IPS-NIHi7 (cell line): ENCODE measurements around the gene AFAP1L2.

ENCODE experiments used
- DNase-seq: peaks from one replicate; pipeline ENCODE4 v3.0.0; 2012; ENCODE audit warnings: mixed read lengths; ENCODE audit errors: extremely low spot score

AFAP1L2 gene

DNA sequence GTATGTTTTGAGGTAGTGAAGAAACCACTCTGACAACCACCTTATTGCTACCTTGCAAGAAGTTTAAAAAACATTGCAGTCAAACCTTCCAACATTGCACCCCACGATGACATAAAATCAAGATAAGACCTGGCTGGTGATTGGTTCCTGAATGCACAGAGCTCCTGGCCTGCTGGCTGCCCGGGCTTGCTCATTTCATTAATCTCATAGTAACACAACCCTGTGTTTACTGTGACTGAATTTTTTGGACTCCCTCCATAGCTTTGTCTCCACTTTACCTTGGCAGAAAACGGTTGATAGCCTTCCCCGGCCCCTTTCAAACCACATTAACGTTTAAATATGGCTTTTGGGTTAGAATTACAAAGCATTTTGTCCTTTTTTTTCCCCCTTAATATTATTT lies 137.8 kb downstream of the AFAP1L2 start:
- no peak for DNase-seq

DNA sequence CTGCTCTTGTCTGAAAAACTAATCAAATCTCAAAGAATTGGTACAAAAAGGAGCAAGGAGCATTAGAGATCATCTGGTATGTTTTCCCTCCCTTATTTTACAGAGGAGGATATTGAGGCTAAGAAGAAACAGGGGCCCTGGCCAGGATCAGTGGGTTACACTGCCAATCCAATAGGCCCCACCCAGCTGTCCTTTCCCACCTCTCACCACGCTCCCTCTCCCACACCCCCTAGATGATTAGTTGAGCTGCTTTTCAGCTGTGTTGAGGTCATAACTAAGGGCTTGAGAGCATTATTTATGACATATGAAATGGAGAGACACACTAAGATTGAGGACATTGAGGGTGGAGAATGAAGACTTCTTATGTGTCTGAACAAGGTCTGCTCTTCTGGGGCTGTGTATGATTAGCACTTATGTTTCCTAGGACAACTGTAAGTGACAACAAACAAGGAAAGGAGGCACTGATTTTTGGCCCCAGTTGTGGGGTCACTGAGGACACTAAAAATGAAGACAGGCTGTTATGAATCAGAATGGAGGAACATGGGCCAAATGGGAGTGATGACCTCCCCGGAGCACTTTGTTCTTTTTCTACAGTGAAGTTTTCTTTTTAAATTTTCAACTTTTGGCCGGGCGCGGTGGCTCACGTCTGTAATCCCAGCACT lies 138.8 kb downstream of the AFAP1L2 start:
- no peak for DNase-seq

DNA sequence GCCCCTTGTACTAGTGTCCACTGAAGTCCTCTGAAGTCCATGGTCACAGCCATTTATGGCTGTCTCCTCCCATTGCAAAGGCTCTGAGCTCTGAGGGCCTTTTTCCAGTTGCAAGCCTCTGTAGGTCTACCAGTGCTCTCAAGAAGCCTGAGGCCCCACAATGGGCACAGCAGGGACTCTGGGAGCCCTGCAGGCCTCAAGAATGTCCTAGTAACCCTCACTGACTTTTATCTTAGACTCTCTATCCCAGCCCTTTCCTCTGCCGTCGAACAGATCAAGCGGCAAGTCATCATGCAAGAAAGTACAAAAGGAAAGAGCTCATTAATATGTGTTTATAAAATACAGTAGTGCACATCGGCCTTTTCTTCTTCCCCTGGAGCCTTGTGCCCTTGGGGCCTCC lies 141.8 kb downstream of the AFAP1L2 start:
- peak; percentile 45 for DNase-seq

DNA sequence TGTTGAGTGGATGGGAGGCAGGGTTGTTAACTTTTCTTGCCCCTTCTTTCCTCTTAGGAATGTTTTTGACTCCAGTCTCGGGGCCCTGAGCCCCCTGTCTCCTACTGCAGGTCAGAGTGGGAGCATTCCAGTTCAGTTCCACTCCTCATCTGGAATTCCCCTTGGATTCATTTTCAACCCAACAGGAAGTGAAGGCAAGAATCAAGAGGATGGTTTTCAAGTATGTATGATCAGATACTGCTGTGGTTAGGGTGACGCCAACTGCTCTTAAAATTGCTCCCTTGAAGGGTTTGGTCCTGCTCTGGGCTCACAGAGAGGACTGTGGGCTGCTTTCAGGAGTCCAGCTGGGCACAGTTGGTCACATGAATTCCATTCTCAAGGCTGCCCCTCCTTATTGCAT lies 143.2 kb downstream of the AFAP1L2 start:
- DNase-seq: no peak

DNA sequence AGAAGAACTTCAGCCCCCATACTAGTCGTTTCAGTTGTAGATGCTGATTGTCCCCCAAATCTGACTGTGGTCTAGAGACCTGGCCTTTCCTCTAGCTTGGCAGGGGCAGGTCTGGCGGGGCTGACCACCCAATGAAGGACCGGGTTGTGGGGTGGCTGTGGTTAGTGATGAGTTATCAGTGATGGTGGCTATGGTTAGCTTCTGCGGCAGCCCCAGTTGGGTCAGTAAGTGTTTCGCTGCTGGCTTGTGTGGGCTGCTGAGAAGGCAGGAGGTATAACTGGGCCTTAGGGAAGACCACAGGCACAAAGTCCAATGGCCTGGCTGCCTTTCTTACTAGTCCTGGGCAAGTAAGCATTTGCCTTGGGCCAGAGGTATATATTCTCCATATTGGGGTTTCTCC lies 143.9 kb downstream of the AFAP1L2 start:
- DNase-seq: no peak

DNA sequence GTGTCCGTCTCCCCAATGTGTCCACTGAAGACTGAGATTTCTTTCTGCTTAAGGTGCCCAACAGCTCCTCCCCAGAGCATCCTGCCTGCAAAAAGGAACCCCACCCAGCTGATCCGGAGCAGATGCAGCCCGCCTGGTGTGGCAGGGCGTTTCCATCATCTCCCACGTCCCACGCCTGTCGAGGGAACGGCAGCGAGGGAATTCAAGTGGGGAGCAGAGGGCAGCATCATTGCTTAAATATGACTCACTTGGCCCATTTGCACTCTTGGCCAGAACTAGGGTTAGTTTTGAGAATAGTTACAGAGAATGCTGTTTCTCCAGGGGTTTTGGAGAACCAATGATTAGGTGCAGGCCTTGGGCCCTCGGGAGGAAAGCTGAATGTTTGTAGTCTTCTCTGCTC lies 144.5 kb downstream of the AFAP1L2 start:
- DNase-seq: no peak

DNA sequence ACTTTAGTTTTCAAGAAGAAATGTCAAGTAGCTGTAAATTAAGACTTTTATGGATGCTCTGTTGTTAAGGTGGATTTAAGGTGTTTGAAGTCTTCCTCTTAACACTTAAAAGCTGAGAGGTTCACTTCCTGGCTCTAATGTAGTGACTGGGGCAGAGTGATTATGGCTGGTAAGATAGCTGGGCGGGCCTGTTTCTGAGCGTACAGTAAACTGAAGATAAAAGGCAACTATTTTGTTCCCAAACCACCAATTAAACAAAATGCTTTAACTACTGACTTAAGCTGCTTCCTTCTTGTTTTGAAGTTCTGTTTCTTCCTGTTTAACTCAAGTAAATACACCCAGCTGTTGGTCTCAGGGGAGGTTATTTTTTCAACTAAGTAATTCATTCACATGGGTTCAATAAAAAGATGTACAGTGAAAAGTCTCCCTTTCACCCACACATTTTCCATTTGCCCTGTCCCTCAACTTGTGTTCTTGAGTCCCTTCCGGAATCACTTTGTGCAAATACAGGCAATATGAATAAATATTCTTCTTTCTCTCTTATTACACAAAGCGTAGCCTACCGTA lies 145.9 kb downstream of the AFAP1L2 start:
- no peak for DNase-seq

DNA sequence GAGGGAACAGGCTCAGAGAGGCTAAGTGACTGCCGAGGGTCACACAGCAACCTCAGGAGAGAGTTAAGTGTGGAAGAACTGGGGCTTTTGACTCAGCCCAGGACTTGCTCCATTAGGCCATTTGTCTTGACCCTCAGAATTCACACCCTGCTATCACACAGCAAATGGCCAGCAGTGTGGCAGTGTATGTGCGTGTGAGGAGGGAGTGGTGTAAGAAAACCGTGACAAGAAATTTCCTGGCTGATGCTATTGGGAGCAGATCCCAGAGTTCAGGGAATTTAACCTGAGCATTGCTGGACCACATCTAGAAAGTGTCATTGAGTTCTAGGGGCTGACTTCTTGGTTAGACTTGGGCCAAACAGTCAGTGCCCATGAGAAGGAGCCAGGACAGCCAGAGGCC lies 146.8 kb downstream of the AFAP1L2 start:
- no peak for DNase-seq

DNA sequence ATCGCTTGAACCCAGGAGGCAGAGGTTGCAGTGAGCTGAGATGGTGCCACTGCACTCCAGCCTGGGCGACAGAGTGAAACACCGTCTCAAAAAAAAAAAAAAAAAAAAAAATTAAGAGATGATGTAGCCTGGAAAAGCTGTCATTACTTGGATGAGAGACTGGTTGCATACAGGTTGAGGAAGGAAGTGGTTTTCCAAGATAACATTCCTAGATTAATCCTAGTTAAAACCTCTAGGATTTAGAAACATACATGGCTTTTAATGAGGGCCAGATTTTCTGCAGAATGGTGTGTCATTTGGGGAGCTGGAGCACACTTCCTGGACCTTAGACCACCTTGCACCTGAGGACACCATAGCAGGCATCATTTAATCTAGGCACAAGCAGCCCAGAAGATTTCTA lies 147.5 kb downstream of the AFAP1L2 start:
- no peak for DNase-seq

DNA sequence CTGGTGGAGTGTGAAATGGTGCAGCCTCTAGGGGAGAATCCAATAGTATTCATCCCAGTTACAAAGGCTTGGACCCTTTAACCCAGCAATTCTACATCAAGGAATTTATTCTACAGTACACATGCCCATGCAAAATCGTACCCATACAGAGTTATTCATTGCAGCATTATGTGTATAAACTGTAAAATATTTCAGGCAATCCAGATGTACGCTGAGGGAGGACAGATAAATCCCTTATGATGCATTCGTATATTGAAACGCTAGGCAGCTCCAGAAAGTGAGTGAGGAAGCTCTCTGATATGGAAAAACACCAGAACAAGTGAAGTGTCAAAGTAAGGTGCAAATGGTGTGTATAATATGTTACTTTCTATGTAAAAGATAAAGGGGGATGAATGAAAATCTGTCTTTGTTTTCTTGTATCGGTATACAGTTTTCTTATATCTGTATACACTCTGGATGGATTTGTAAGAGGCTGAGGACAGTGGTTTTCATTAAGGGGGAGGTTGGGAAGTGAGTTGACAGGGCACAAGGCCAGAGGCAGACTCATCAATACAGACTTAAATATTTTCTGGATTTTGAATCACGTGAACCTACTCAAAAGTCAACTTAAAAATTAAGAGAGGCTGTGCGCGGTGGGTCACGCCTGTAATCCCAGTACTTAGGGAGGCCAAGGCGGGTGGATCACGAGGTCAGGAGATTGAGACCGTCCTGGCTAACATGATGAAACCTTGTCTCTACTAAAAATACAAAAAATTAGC lies 148.1 kb downstream of the AFAP1L2 start:
- DNase-seq: no peak

DNA sequence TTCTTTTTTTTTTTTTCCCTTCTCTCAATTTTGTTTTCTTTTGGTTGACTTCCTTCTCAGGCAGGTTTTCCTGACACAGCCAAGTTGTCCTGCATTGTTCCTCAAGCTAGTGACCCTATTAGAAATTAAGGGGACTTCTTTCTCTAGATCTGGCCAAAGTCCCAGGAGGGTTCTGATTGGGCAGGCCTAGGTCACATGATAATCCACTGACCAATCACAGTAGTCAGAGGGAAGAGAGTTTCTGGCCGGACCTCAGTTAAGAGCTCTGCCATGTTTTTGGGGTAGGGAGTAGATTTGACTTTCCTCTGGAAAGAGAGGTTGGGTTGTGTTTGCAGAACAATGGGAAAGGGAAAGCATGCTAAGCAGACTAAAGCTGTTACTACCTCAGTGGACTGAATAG lies 149.1 kb downstream of the AFAP1L2 start:
- no peak for DNase-seq

DNA sequence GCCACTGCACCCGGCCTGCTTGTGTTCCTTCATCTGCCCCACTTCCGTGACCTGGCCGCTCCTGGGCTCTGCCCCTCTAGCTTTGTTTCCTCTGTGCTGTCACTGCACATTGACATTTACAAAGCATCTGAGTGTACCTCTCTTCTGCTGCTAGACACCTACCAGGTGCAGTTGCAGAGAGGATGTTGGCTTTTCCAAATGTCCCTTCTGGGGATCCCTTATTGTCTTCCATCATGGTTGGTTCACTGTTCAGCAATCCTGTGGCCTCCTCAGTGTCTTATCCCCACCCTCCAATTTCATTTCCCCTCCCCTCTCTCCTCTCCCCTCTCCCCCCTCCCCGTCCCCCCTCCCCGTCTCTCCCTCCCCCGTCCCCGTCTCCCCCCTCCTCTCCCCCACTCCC lies 151.4 kb downstream of the AFAP1L2 start:
- DNase-seq: no peak

DNA sequence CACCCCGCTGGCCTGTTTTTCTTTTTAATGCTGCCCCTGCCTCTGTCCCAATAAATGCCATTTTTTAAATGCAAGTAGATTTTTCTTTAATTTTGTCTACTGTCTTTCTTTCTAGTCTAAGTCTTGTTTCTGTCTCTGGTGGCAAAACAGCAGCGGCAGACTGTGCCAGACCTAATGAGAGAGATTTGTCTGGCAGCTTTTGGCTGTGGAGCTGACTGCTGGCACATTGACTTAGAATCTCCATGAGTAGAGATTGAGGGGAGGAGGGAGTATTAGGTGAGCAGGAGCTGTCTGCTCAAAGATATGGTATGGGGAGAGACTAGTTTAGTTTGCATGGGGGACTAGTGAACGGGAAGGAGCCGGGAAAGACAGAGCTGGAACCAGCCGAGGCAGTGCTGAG lies 152.2 kb downstream of the AFAP1L2 start:
- no peak for DNase-seq

DNA sequence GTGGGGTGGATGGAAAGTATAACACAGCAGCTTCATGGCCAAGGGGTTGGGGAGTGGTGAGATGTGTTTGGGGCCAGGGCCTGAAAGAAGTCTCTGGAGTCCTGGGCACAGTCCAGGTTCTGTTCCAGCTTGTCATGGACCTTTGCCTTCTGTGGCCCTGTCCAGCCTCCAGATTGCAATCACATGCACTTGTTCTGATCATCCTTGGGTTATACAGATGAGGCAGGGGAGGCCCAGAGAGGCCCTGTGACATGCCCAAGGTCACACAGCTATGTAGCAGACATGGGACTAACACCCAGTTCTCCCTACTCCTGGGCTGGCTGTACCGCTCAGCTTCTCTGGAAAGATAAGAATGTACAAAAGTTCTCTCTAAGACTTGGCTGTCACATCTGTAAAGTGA lies 153.6 kb downstream of the AFAP1L2 start:
- no peak for DNase-seq

DNA sequence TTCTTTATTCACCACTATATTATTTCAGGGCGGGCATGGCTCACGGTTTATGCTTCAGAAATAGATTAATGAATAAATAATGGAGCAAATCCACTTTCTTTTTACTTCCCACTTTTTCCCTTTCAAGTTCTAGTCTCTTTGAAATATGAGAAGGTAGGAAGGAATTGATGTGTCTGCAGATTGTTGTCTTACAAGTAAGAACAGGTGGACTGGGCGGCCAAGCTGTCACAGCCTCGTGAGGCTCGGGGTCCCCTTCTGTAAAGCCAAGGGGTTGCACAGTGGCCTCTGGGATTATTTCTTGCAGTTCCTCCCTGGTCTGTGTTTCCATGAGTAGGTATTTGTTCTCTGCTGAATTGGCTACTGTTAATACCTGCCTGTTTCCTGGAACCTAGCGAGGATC lies 154.1 kb downstream of the AFAP1L2 start:
- DNase-seq: no peak

DNA sequence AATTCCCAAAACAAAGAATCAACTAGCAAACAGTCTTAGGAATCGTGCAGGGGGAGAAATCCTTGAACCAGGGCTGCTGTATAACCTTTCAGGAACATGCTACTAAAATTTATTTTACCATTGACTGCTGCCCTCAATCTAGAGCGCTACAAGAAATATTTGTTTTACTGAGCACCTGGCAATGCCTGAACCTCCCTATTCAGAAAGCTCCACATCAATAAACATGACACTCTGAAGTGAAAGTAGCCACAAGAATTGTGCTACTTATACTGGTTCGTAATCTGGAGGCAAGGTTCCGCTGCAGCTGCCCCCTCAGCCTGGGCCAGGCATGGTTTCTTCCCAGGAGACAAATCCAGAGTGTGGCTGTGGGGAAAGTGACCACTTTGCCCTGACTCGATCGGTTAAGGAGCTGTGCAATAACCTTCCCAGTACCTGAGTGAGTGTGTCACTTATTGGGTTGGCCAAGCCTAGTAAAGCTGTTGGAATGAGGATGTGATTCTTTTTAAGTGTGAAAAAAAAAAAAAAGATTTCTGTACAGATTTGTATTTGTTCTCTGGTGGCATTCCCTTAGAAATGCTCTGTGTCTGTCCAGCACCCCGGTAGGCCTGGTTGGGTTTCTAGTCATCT lies 157.5 kb downstream of the AFAP1L2 start:
- no peak for DNase-seq

DNA sequence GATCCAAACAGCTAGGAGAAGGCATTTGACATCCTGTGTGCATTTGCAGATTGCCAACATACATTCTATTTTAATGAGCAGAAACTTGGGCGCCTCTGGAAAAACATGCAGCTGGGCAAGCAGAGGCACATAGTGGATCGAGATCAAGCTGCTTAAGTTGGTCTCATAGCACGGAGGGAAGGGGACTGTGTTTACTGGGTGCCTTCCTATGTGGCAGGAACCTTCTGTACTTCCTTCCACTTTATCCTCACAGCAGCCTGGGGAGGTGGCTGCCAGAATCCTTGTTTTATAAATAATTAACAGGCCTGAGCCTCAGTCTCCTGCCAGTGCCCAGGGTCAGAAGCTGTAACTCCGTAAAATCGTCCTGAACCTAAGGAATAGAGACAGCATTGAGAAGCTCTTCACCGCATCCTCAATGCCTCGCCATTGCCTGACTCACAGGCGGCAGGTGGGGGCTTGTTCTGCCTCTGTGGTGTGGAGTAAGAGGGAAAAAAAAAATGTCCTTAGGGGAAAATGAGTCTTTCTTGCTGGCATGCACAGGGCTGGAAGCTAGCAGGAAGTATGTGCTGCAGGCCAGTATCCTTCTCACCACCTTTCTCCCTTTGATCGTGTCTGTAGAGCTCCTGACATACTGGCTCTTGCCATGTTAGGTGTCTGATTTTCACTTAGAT lies 159.0 kb downstream of the AFAP1L2 start:
- DNase-seq: no peak
